ENCODE results near the gene PRDX3.
"Not testable (repeated sequence)": the region's sequence is repeated elsewhere in the genome, so short reads cannot be mapped to it uniquely, and the experiment has no call there.

PRDX3 gene

GRCh38 chr10:119206603-119207365 is 28.2 kb upstream of the PRDX3 start:
- DNase-seq = peak in 48 of 51 donors; percentile 19 to 88 (median 65)

DNA sequence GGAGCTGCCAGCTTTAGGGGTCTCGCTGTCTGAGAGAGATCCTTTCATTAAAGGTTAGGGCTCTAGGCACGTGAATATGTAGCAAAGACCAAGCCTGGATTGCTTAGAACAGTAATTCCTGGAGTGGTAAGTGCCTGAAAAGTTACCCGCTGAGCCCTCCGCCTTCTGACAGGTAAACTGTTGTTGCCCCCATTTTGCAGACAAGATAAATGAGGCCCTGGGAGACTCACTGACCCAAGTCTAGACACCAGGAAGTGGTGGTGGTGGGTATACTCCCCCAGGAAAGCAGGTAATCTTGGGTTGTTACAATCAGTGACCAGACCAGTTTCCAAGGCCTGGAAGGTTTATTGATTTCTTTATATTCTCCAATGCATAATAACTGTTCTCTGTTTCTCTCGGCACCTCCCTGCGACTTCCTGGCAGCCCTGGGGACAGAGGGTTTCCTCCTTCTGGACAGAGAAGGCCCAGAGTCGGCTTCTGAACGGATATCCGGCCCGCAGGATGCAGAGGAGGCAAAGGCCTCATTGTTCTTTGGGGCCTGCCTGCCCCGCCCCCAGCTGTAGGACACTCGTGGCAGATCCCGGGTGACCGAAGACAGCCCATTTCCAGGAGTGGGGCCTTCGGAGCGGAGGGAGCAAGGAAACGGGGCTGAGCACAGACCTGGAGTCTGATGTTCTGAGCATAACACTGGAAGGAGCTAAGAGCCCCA is 27.4 kb upstream of the PRDX3 start:
- DNase-seq = peak in 33 of 51 donors; percentile 11 to 73 (median 32)

DNA sequence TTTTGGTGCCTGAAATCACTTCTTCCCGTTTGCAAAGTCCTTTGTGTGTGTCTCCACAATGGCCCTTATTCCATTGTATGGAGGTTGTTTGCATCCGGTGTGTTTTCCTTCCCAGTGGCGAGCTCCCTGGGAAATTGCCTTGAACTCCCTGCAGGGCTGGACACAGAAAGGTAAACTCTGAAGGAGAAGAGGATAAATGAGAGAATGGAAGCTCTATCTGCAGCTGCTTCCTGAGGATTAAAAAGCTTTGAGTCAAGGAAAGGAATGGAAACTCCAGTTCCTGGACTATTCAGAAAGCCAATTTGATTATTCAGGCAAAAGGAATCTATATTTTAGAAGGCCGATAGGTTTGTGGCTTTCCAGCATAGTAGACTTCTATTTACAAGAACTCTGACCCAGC is 24.4 kb upstream of the PRDX3 start:
- DNase-seq = no peak

GRCh38 chr10:119201233-119201632 is 22.6 kb upstream of the PRDX3 start:
- no peak for DNase-seq

DNA sequence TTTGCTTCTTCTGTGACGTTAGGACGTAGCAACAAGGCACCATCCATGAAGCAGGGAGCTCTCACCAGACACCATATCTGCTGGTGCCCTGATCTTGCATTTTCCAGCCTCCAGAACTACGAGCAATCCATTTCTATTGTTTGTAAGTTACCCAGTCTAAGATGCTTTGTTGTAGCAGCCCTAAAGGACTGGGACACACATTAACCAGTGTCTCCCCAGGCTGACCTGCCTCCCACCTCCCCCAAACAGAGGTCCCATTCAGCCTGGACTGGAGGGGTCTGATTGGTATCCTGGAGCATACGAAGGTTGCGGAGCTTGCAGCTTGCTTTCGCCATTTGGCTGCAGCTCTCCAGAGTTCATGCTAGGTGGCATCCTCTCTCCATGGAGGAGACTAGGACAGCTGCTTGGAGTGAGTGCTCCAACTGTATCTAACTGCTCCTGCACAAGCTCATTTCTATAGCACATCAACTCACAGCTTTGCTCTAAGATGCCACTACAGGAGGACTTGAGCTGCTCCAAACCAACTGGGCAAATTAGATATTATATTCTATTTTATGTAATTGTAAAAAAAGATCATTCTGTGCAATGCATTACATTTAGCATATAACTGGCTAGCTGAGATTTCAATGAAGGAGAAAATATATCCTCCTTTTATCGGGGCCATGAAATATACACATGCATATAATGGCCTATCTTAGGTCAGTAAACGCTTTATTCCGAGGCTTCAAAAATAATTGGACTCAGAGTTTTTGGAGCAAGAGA is 20.8 kb upstream of the PRDX3 start:
- DNase-seq = peak in 45 of 51 donors; percentile 2 to 79 (median 41)

- peak in 5 of 51 donors; percentile 2 to 9 (median 6) for DNase-seq
These were observed 19.8 kb upstream of the PRDX3 start for GRCh38 chr10:119198438-119198837.

DNA sequence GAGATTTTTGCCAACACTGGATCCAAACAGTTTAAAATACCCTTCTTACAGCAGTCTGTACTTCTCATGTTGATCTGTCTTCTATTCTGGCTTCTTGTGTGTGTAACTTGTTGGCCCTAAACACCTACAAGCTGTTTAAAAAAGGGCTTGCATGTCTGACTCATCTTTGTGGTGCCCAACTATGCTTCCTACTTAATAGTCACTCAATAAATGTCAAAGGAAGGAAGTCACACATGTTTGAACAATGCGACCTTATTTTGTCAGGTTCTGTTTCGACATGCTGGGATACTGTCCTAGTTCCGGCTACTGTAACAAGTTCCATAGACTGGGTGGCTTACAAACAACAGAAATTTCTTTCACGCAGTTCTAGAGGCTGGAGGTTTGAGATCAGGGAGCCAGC is 19.3 kb upstream of the PRDX3 start:
- no peak for DNase-seq

GRCh38 chr10:119191881-119192280 is 13.3 kb upstream of the PRDX3 start:
- no peak for DNase-seq

- no peak for DNase-seq
These were observed 12.6 kb upstream of the PRDX3 start for GRCh38 chr10:119190954-119191785.

GRCh38 chr10:119190353-119190752 is 11.7 kb upstream of the PRDX3 start:
- DNase-seq = no peak

DNA sequence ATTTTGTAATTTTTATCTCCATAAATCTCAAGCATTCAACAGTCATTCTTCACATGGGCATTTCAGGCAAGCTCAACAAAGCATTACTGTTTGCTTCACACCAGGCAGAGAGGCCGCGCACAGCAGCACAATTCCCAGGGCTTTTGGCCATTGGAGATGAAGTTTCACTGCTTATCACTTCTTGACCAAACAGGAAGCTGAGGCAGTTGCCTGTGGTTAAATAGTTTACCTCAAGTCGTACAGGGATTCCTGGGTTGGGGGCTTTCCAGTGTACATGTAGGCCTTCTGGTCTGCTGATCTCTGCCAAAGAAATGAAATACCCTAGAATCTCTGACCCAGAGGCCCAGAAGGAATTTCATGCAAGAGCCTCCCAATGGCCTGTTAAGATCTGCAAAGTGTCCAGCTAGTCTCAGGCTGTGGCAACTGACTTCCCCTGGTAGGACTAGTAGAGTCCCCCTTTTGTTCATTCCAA is 11.2 kb upstream of the PRDX3 start:
- peak in 21 of 51 donors; percentile 1 to 61 (median 23) for DNase-seq

DNA sequence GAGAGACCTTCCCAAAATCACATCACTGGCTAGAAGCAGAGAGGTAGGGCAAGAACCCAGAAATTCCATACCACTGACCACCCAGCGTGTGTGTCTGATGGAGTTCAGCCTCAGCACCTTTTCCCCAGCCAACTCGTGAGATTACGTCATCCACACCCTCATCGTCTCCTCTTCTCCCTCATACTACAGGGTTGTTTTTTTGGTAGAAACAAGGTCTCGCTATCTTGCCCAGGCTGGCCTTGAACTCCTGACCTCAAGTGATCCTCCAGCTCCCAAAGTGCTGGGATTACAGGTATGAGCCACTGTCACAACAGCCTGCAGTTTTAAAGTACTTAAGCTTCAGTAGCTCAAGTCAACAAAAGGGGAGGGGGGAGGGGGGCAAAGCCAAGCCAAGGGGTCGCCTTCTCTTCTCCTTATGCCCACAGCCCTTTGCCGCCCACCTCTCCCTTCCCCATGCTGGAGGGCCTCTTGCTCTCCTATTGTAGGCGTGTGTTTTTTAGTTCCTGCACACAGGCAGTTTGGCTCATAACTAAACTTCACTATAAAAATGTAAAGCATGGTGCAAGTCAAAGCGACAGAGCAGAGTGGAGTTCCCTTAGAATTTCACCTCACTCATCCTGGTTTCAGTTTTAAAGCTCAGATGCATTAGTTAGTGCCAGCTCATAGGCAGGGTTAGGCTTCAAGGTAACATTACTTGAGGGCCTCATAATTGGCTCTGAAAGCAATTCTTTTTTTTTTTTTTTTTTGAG is 5.2 kb upstream of the PRDX3 start:
- no peak for DNase-seq

DNA sequence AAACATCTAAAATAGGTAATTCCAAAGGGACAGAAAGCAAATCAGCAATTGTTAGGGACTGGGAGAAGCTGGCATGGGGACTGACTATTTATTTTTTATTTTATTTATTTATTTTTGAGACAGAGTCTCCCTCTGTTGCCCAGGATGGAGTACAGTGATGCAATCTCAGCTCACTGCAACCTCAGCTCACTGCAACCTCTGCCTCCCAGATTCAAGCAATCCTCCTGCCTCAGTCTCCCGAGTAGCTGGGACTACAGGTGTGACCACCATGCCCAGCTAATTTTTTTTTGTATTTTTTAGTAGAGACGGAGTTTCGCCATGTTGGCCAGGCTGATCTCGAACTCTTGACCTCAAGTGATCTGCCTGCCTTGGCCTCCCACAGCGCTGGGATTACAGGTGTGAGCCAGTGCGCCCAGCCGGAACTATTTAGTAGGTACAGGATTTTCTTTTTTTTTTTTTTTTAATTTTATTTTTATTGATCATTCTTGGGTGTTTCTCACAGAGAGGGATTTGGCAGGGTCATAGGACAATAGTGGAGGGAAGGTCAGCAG is 2.3 kb upstream of the PRDX3 start:
- DNase-seq = not testable (repeated sequence)

GRCh38 chr10:119177708-119178371 is 772 bp downstream of the PRDX3 start:
- DNase-seq = peak in 1 of 51 donors; percentile 47

DNA sequence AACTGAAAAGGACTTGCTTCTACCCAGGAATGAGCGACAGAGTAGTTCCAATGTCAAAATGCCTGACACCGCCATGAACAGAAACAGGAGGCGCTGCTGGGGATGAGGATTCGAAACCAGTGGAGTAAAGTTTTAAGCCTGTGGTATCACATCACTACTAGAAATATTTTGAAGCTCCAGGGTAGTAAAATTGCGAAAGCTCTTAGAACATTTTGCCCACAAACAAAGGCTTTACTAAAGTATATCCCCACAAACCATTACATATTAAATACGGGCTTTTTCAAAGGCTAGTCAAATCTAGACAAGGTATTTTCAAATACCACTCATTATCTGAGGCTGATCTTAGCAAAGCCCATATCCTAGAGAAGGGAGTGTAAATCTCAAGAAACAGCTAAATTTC is 2.4 kb downstream of the PRDX3 start:
- DNase-seq = no peak

DNA sequence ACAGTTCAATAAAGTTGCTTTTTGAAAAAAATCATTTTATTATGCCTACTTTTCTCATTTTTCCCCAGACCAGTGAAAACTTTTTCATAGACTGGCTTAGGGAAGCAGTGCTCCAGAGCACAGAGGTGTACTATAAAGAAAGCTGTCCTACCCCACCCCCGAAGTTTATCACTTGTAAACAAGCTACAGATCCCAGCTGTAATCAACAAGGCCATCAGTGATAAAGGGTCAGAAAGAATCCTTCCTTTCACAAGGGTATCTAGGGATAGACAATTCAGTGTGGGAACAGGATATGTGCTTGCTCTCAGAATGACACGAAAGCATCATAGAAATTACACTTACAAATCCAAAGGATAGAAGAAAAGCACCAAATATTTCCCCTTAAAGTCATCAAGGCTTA is 4.5 kb downstream of the PRDX3 start:
- no peak for DNase-seq

DNA sequence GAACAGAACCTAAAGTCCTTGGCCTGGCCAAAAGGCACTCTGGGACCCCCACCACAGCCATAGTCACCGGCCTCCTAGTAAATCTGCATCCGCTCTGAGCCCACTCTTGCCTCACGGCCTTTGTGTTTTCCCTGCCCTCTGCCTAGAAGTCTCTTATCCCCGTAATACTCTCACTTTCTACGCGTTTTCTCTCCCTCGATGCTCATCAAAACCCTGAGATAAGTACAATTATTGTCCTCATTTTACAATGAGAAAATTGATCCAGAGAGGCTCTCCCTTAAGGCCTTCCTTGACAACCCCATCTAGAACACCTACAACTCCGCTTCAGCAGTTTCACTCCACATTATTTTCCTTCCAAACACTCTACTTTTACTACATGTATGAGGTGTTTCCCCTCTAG is 11.6 kb downstream of the PRDX3 start:
- DNase-seq = no peak

DNA sequence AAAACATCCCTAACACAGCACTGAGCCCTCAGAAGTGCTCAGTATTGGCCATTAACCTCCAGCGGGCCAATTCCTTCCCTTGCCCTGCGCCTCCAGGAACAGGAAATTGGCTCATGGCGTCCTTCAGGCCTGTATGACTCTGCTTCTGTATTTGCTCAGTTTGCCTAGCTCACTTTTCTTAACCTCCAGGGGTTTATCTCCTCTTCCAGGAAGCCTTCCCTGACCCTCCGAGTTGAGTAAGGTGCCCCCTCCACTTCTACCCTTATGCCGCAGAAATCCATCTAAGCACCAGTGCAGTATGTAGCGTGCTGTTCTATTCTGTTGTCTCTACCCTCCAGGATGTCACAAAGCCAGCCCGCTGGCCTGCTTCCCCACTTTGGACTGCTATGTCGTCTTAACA is 12.0 kb downstream of the PRDX3 start:
- no peak for DNase-seq

GRCh38 chr10:119166118-119166500 is 12.5 kb downstream of the PRDX3 start:
- peak in 1 of 51 donors; percentile 31 for DNase-seq

Data from hypothalamus (tissue), 51 donors.